ENCODE data around the gene RCL1.

RCL1 gene

DNA sequence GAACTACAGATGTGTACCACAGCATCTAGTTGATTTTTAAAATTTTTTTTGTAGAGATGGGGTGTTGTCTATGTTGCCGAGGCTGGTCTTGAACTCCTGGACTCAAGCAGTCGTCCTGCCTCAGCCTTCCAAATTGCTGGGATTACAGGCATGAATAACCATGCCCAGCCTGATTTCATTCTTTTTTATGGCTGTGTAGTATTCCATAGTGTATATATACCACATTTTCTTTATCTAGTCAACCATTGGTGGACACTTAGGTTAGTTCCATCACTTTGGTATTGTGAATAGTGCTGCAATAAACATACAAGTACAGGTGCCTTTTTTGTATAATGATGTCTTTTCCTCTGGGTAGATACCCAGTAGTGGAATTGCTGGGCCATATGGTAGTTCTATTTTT, 3.8 kb downstream of the RCL1 start:
- TF ChIP-seq, protein P1, sequence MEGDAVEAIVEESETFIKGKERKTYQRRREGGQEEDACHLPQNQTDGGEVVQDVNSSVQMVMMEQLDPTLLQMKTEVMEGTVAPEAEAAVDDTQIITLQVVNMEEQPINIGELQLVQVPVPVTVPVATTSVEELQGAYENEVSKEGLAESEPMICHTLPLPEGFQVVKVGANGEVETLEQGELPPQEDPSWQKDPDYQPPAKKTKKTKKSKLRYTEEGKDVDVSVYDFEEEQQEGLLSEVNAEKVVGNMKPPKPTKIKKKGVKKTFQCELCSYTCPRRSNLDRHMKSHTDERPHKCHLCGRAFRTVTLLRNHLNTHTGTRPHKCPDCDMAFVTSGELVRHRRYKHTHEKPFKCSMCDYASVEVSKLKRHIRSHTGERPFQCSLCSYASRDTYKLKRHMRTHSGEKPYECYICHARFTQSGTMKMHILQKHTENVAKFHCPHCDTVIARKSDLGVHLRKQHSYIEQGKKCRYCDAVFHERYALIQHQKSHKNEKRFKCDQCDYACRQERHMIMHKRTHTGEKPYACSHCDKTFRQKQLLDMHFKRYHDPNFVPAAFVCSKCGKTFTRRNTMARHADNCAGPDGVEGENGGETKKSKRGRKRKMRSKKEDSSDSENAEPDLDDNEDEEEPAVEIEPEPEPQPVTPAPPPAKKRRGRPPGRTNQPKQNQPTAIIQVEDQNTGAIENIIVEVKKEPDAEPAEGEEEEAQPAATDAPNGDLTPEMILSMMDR (IDR thresholded peaks at IDR 0.05; ENCODE audit: extremely low read depth, missing control alignments) = no peak
- DNase-seq (ENCODE audit: low spot score) = no peak

DNA sequence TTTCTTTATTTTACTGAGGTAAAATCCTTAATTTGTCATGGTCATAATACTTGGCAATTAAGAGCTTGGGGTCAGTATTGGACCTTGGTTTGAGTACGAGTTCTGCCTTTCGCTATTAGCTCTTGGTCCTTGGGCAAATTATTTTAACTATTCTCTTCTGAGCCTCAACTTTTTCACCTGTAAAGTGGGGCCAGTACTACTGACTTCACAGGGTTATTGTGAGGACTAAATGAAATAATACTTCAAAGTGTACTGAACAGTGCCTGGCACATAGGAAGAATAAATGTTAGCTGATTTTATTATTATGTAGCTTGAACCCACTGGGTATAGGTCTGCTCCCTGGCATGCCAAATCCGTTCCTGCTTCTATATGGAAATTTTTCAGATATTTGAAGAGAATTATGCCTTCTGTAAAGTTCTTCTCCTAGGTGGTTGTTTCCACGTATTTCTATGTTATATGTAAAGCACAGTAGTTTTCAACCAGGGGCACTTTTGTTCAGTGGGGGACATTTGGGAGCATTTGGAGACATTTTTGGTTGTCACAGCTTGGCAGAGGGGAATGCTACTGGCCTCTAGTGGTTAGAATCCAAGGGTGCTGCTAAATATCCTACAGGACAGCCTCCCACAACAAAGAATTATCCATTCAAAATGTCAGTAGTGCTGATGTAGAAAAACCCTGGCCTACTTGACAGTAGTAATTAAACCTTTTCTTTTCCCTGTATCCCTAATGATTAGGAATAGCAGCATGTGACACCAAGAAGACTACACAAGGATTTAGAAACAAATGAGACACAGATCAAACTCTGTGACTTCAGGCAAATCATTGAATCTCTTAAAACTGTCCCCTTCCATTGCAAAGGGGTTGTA, 4.5 kb downstream of the RCL1 start:
- DNase-seq (ENCODE audit: low spot score) = no peak
- TF ChIP-seq, protein P1 (IDR thresholded peaks at IDR 0.05; ENCODE audit: extremely low read depth, missing control alignments) = peak; percentile 33

DNA sequence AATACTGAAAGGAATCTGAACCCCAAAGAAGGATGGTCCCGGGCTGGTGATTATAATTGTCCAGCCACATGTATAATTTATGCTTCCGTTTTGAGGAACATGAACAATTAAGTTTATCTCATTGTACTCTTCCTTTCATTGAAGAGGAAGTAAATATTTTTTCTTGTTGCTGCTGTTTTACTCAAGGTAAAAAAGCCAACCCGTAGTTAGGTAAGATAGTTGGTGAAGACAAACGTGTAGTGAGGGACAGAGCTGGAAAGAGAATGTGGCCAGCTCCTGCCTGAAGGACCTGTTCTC, 5.1 kb downstream of the RCL1 start:
- DNase-seq (ENCODE audit: low spot score) = no peak
- TF ChIP-seq, protein P1 (IDR thresholded peaks at IDR 0.05; ENCODE audit: extremely low read depth, missing control alignments) = no peak

DNA sequence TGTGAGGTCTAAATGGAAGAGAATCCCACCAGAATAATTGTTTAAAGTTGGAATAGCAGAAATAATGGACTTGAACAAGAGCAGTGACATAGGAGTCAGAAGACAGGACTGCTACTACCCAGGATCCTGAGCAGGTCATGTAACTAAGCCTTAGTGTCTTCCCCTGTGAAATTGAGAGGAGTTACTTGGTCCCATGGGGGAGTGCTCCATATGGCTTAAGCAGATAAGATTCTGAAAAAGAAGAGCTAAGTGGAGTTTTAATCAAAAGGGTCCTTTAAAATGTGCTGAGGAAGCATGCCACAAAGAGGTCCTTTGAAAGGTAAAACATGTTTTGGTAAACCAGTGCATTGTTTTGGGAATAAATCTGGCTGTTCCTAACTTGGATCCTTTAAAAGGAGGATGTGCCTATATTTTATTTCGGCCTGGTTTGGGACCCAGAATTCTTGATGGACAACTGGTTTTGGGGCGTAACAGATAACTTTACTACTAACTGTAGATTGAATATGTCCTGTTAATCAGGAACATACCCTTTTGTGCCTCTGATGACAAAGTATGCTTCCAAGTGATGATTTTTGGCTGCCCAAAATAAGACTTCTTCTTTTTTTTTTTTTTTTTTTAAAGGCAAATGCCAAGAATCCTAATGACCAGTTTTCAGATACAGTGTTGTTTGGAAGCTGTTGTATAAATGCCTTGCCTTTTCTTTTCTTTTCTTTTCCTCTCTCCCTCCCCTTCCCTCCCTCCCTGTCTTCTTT, 5.7 kb downstream of the RCL1 start:
- TF ChIP-seq, protein P1 (IDR thresholded peaks at IDR 0.05; ENCODE audit: extremely low read depth, missing control alignments) = no peak
- DNase-seq (ENCODE audit: low spot score) = no peak

DNA sequence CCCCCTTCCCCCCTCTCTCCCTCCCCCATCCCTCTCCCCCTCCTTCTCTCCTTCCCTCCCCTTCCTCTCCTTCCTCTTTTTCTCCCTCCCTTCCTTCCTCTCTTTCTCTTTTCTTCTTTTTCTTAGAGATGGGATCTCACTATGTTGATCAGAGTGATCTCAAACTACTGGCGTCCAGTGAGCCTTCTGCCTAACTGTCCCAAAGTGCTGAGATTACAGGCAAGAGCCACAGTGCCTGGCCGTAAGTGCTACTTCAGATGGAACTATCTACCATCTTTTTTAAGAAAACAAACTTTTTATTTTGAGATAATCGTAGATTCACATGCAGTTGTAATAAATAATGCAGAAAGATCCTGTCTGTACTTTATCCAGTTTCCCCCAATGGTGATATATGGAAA, 6.3 kb downstream of the RCL1 start:
- no peak for DNase-seq (ENCODE audit: low spot score)
- TF ChIP-seq, protein P1 (IDR thresholded peaks at IDR 0.05; ENCODE audit: extremely low read depth, missing control alignments) = no peak

DNA sequence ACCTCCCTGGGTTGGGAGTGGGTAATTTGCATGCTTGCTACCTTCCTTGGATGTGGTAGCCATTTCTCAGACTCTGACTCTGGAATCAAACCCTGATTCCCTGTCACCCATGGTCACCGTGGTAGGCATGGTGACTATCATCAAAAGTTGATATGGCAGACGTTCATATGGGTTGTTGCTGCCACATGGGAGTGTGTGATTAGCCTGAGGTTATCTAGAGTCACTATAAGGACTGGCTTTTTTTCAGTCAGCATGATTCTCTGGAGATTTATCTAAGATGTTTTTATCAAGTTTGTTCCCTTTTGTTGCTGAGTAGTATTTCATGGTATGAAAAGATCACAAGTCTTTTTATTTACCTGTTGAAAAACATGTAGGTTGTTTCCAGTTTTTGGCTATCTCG, 7.0 kb downstream of the RCL1 start:
- TF ChIP-seq, protein P1 (IDR thresholded peaks at IDR 0.05; ENCODE audit: extremely low read depth, missing control alignments) = no peak
- no peak for DNase-seq (ENCODE audit: low spot score)

DNA sequence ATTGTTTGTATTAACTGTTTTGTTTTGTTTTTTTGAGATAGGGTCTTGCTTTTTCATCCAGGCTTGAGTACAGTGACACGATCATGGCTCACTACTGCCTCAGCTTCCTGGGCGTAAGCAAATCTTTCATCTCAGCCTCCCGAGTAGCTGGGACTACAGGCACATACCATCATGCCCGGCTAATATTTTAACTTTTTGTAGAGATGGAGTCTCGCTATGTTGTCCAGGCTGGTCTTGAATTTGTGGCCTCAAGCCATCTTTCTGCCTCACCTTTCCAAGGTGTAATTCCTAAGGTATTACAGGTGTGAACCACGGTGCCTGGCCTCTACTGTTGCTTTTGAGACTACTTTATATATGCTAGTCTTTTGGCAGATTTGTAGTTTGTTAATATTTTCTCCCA, 8.4 kb downstream of the RCL1 start:
- TF ChIP-seq, protein P1 (IDR thresholded peaks at IDR 0.05; ENCODE audit: extremely low read depth, missing control alignments) = no peak
- no peak for DNase-seq (ENCODE audit: low spot score)

Measured in GM20000 (cell line).